AG10803 (cell line): ENCODE measurements around the gene DLGAP1.
A peak's percentile ranks its signal among the peaks of the same experiment; 100 is the strongest.

Experiments
- DNase-seq: peaks from one replicate; pipeline ENCODE4 v3.0.0; 2010; ENCODE audit warnings: low read depth
- H3K4me3 ChIP-seq: 2 replicates; pipeline ENCODE4 v1.5.1; 2011; ENCODE audit warnings: mild to moderate bottlenecking, low read length, control low read depth
- TF ChIP-seq, protein P1 (sequence below): conservative IDR thresholded peaks from 2 replicates; pipeline ENCODE4 v1.5.1; 2011; ENCODE audit warnings: mild to moderate bottlenecking, low read length, control low read depth, inconsistent platforms

The DLGAP1 gene

DNA sequence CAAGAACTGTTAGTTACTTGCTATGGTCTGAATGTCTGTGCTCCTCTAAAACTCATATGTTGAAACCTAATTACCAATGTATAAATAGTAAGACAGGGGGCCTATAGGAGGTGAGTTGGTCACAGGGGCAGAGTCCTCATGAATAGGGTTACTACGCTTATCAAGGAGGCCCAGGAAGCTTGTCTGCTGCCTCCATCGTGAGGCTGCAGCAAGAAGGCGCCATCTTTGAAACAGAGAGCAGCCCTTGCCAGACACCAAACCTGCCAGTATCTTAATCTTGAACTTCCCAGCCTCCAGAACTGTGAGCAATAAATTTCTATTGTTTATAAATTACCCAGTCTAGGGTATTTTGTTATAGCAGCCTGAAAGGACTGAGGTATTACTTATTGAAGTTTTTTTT is 926.0 kb downstream of the DLGAP1 start:
- no peak overlapping the region for H3K4me3 ChIP-seq
- TF ChIP-seq, protein P1, sequence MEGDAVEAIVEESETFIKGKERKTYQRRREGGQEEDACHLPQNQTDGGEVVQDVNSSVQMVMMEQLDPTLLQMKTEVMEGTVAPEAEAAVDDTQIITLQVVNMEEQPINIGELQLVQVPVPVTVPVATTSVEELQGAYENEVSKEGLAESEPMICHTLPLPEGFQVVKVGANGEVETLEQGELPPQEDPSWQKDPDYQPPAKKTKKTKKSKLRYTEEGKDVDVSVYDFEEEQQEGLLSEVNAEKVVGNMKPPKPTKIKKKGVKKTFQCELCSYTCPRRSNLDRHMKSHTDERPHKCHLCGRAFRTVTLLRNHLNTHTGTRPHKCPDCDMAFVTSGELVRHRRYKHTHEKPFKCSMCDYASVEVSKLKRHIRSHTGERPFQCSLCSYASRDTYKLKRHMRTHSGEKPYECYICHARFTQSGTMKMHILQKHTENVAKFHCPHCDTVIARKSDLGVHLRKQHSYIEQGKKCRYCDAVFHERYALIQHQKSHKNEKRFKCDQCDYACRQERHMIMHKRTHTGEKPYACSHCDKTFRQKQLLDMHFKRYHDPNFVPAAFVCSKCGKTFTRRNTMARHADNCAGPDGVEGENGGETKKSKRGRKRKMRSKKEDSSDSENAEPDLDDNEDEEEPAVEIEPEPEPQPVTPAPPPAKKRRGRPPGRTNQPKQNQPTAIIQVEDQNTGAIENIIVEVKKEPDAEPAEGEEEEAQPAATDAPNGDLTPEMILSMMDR: no peak
- no peak for DNase-seq

DNA sequence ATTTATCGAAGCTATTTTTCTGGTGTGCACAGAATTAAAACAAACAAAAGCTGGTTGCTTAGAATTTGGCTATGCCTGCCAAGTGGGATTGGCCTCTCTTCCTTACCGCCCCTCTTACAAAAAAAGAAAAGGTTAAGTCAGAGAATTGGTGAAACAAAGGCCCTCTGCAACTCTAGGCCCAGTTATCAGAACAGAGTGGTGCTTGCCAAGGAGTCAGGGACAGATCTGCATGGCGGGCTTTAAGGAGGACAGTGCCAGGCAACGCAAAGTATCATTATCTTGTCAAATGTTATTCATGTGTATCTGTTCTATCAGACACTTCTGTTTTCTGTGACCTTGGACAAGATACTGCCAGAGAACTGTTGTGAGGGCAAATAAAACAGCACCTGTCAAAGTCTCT is 926.9 kb downstream of the DLGAP1 start:
- DNase-seq: no peak
- TF ChIP-seq, protein P1: no peak
- H3K4me3 ChIP-seq: no peak overlapping the region

DNA sequence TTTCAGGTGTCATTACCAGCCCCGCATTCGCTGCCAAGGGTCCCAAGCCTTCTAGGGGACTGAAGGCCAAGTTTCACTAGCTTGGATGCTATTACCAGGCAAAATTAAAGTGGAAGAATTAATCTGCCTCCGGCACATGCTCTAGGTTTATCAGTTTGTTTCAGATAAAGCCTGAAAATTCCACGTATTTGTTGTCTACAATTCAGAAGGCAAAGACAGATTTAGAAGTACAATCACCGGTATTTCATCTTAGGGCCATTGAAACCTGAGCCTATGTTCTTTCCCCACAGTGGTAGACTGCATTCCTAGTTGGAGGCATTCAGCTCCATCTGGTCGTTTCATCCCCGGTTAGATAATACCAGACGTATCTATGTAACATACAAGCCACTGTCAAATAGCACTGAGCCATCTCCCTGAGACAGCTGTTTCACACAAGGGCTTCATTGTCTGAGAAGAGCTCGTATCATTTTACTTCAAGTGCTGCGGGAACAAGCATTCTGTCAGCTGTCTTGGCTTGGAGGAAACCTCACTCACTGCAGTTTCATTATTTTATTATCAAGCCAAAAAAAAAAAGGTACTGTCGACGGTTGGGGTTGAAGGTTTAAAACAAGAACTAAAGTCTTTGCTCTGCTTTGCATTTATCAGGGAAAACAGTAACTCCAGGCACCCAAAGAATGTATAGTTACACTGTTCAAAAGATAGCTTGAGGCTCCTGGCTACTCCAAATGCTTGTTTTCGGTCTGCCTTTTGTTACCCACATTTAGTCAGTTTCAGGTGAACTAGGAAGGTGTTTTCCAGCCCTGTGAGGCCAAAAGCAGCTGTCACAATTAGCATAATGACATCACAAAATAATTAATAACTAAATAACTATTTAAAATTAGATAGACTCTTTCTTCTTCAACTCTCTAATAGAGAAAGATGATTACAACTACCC is 928.4 kb downstream of the DLGAP1 start:
- TF ChIP-seq, protein P1: no peak
- DNase-seq: peak; percentile 67
- H3K4me3 ChIP-seq: no peak overlapping the region

DNA sequence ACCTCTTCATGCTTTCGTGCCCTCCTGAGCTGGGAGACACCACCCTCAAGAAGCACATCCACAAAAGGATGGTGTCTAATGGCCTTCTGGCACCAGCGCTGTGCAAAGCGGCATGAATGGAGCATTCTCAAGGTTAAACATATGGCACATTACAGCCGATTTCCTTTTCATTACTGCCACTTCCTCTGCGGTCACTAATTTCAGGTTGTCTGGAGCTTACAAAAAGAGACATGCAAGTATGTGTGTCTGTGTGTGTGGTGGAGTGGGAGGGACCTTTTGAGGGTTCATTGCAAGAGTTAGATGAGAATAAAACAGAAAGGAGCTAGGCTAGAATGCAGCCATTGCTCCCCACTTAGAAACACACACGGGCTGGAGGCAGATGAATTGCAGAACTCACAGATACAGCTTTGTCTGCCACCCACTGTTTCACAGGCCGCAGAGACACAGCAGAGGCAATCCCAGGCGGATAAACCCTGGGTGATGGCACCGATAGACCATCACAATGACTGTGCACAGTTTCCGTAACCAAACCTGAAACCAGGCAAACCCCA is 929.2 kb downstream of the DLGAP1 start:
- TF ChIP-seq, protein P1: no peak
- no peak for DNase-seq
- no peak overlapping the region for H3K4me3 ChIP-seq

DNA sequence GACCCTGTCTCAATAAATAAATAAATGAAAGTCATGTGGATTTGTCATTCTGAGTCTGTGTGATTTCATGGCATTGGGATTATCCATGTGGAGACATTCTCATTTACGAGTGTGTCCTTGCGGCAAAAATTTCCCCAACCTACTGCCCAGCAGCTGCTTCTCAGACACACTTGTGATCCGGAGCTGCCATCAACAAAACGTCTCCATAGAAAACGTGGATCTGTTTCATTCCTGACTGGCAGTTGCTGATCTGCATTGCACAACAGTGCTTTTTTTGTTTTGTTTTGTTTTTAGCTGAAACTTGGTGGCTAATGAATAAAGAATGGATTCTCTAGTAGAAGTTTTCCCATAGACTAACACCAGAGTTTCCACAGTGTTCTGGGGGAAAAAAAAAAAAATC is 930.4 kb downstream of the DLGAP1 start:
- TF ChIP-seq, protein P1: no peak
- DNase-seq: peak; percentile 37
- H3K4me3 ChIP-seq: no peak overlapping the region

DNA sequence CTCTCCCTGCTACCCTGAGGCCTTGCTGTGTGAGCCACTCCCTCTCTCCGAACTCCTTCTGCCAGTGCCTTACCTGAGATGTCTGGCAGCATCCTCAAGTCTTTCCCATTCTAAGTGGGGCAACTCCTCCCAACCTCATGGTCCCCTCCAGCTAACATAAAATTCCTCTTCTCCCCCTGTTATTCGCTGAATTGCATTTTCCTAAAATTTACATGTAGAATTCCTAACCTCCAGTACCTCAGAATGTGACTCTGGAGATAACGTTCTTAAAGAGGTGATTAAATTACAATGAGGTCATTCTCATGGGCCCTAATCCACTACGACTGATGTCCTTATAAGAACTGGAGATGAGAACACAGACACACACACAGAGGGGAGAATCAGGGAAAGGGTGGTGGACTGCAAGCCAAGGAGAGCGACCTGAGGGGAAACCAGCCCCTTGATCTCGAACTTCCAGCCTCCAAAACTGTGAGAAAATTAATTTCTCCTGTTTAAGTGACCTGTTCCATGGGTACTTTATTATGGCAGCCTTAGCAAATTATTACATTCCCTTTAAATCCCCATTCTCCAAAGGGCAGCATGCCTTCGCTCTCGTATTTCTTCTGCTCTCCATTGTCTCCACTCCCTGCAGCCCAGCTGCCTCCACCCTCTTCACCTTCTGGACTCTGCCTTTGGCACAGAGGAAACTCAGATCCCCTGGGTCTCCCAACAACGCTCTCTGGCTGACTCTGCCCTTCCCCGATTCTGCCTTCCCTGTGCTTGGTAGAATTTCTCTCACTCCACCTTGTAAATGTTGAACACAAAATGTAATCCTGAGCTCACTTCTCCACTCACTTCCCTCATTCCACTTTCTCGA is 934.6 kb downstream of the DLGAP1 start:
- TF ChIP-seq, protein P1: no peak

More for the DNA sequence above, 934.6 kb downstream of the DLGAP1 start:
- H3K4me3 ChIP-seq: no peak overlapping the region
- no peak for DNase-seq
